HG03354 (cell line): ENCODE results near the gene MCC.

Experiments used
- ATAC-seq: cut with Tn5 transposase; IDR thresholded peaks from one replicate; pipeline ENCODE4 v1.9.1; 2021; ENCODE audit warnings: mild to moderate bottlenecking; ENCODE audit not compliant: unreplicated experiment, poor library complexity, severe bottlenecking

Gene MCC

GRCh38 chr5:113171520-113171919 is 316.7 kb downstream of the MCC start:
- ATAC-seq = no peak

DNA sequence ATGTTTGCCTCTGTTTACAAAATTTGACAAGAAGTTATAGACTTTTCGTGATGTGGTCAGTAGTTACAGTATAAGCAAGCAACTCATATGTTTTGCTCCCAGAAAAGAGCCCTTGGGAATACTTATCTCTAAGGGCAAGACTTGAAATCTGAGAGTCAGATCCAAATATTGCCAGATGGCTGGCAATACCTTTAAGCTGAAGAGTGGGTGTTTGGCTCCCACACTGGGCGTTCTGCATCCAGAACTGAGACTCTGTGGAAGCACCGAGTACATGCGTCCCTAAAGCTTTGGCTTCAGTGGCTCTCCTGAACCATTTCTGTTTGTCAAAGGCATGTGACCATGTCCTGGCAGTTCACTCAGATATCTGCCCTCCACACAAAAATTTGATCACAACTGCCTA is 317.5 kb downstream of the MCC start:
- no peak for ATAC-seq

DNA sequence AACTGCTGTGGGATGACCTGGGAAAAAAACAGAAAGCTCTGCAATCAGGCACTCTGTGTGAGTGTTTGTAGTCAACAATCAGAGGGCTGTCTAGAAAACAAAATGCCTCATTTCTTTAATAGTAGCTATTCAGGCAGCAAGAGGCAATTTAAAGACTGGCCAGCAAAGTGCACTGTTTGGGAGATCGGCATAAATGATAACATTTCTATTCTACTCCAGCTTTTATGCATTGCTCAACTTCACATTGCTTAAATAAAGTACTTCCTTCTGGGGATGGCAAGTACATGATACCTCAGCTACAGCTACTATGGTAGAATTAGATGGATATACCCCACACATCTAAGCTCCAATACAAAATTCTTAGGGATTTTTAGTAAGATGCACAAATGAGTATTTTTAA is 318.5 kb downstream of the MCC start:
- ATAC-seq = no peak

- ATAC-seq = no peak
Measured at GRCh38 chr5:113167985-113168384, 320.3 kb downstream of the MCC start.

- ATAC-seq = no peak
Measured at GRCh38 chr5:113166852-113167366, 321.3 kb downstream of the MCC start.

DNA sequence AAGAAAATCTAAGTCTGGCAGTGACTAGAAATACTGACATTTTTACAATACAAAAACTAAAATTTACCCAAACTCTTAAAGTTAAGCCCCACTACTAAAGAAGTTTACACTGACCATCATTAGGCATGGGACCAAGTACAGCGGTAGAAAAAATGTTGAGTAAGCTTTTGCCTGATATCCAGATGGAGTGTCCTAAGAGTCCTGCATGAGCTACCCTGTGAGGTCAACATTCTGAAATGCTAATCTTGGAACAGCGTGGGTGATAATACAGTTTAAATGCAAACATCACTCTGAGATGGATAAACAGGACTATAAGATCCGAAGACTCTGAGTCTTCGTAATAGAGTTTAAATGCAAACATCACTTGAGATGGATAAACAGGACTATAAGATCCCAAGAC is 322.0 kb downstream of the MCC start:
- ATAC-seq = no peak

GRCh38 chr5:113164021-113164420 is 324.2 kb downstream of the MCC start:
- ATAC-seq = no peak

DNA sequence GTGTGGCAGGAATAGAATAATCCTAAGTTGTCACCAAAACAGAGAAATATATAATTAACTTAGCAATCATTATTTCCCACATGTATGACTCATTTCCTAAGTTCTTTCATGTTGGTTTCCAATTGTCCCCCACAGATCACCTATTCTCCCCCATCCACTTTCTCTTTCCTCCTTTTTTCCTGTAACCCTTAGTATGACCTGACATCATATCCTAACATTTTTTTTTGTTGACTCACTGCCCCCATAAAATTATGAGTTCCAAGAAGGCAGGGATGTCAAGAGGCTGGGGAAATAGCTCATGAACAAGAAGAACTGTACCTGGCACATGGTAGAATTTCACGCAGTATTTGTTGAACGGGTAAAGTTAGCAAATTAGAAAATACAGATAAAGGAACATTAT is 324.9 kb downstream of the MCC start:
- ATAC-seq = no peak

DNA sequence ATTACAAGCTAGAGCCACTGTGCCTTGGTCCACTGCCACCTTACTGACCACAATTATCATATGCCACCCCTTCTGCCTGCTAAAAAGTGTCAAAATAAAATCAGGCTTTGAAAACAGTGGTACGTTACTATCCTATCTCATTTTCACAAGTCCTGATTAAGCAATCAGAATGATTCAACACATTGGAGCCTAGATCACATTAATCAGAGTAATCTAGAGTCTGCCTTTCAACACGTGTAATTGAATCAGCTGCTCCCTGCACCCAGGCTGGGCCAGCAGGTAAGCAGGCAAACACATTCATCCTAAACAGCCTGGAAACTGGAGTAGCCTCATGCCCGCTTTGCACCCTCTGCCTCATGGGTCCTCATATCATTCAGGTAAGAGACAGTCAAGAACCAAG is 325.5 kb downstream of the MCC start:
- ATAC-seq = no peak

GRCh38 chr5:113162208-113162607 is 326.0 kb downstream of the MCC start:
- no peak for ATAC-seq

DNA sequence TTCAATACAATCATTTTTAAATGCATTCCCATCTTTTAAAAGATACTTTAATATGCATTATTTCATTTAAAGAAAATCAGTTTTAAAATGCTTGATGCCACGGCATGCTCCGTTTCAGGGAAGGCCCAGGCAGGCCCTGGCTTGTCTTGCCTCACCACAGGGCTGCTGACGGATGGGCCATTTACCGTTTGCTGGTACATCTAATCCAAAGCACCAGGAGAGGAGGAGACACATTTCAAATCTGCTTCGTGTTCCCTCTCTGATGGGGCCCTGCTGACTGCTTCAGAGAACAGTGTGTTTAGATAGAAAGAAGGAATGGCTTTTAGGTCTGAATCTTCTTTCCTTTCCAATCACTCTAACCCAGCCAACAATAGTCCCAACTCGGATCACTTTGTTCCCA is 326.4 kb downstream of the MCC start:
- ATAC-seq = no peak

DNA sequence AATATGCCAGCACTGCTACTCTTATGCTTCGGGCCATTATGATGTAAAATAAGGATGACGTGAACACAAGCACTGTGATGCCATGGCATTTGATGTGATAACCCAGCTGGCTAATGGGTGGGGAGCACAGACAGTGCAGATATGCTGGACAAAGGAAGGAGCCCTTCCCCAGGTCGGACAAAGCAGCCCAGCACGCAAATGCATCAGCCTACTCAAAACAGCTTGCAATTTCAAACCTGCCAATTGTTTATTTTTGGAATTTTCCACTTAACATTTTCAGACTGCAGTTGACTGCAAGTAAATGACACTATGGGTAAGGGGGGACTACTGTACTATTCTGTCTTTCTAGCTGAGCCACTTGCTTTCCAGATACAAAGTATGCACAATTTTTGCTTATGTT is 330.4 kb downstream of the MCC start:
- ATAC-seq = no peak

- no peak for ATAC-seq
Measured at GRCh38 chr5:113156271-113156877, 331.9 kb downstream of the MCC start.

- no peak for ATAC-seq
Measured at GRCh38 chr5:113153512-113154097, 334.6 kb downstream of the MCC start.

DNA sequence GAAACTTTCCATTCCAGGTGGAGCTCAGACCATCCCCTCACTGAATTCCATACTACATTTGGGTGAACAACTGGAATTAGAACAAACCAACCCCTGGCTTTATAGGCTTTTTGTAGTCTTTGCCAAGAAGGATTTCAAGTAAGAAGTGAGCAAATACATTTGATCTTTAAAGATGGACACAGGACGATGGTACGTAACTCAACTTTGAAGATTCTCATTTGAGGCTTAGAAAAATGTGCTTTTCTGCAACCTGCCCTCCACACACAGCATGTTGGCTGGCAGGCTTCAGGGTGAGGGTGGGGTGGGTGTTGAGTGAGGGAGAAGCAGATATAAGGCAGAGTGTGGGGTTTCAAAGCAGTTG is 335.9 kb downstream of the MCC start:
- no peak for ATAC-seq

GRCh38 chr5:113151641-113152379 is 336.4 kb downstream of the MCC start:
- no peak for ATAC-seq

GRCh38 chr5:113150821-113151220 is 337.4 kb downstream of the MCC start:
- ATAC-seq = no peak

- ATAC-seq = no peak
Measured at GRCh38 chr5:113150221-113150620, 338.0 kb downstream of the MCC start.

- ATAC-seq = no peak
Measured at GRCh38 chr5:113147537-113147936, 340.7 kb downstream of the MCC start.

GRCh38 chr5:113147101-113147508 is 341.1 kb downstream of the MCC start:
- no peak for ATAC-seq

GRCh38 chr5:113145757-113146387 is 342.4 kb downstream of the MCC start:
- ATAC-seq = no peak
